Testis (tissue), 2 donors: ENCODE results near the gene CPVL.

ENCODE experiments used
- POLR2A ChIP-seq: fragments of 450-650 bp; IDR thresholded peaks from one replicate; pipeline ENCODE4 v1.6.1; 2017; ENCODE audit warnings: antibody characterized with exemption, mild to moderate bottlenecking, moderate library complexity
- TF ChIP-seq, protein P1 (sequence below), 3 experiments: fragments of 450-650 bp in 2 of 3; fragments of 200-600 bp in 1 of 3; sonication (generic) in 1 of 3; IDR thresholded peaks; one replicate each; pipeline ENCODE4 v1.5.1; 2016 to 2019; ENCODE audit warnings: antibody characterized with exemption in 3 of 3, mild to moderate bottlenecking in 2 of 3, moderate library complexity in 1 of 3

DNA sequence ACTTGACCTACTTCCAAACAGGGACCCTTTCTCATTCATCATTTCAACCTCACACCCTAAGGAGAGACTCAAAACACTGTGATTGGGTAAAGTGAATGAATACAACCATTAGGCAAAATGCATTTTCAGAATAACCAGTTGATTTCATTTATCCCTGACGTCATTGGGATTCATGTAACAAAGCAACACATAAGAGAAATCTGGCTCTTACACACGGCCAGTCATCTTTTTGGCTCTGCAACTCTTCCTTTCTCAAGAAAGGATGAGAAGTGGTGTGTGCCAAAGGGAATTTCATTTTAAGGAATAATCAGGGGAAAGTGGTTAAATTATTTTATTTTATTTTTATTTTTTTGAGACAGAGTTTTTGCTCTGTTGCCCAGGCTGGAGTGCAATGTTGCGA lies 83.1 kb downstream of the CPVL start:
- no peak for TF ChIP-seq POLR2A
- TF ChIP-seq, protein P1, sequence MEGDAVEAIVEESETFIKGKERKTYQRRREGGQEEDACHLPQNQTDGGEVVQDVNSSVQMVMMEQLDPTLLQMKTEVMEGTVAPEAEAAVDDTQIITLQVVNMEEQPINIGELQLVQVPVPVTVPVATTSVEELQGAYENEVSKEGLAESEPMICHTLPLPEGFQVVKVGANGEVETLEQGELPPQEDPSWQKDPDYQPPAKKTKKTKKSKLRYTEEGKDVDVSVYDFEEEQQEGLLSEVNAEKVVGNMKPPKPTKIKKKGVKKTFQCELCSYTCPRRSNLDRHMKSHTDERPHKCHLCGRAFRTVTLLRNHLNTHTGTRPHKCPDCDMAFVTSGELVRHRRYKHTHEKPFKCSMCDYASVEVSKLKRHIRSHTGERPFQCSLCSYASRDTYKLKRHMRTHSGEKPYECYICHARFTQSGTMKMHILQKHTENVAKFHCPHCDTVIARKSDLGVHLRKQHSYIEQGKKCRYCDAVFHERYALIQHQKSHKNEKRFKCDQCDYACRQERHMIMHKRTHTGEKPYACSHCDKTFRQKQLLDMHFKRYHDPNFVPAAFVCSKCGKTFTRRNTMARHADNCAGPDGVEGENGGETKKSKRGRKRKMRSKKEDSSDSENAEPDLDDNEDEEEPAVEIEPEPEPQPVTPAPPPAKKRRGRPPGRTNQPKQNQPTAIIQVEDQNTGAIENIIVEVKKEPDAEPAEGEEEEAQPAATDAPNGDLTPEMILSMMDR (IDR thresholded peaks at IDR 0.05) = no peak
